Measurements from ENCODE around the gene DLGAP1.
"Not testable (repeated sequence)": the region's sequence is repeated elsewhere in the genome, so short reads cannot be mapped to it uniquely, and the experiment has no call there.

The DLGAP1 gene

DNA sequence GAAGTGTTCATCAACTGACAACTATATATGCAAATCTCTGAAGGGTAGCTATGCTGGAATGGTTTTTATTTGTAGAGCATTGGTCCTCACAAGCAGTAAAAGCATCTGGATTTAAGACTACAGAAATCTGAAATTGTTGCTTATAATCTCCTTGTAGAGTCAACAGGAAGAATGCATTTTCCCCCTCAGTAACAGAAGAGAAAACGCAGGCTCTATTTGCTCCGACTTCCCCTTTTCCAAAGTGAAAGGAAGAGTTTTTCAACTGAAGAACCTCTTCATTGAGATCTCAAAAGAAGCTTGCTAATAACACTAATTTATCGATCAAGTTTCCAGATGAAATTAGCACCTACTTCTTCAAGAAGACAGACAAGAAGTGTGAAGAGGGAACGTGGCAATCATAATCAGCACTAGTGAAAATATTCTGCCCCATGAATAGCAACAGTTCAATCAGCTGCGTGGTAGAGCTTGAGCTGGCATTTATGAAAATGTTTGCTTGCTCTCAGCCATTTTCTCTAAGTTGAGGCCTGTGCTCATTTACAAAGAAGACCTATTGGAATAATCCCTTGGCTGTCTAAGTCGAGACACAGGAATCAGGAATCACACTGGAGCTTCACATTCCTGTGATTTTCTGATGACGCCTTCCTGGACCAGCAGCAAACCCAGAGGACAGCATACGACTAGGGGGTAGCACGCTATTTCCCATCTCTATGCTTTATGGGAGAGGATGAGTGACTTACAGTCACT lies 961.4 kb downstream of the DLGAP1 start:
- DNase-seq (ENCODE audit: low read depth in 2 of 3, low spot score in 2 of 3): no peak

DNA sequence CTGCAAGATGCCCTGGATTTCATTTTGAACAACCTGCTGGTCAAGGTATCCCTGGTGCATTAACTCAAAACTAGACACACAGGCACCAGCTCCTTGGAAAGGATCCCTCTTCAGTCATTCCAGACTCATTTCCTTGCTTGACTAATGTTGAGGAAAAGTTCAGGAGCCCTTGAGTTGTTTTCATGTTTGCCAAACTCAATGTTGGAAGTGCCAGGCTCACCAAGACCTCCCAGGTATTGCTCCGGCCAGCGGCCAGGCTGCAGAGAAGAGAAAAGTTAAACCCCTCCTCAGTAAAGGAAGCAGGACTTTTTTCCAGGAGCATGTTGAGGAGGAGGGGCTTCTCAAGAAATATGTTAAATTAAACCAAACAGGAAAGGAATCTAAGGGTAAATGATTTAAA lies 962.4 kb downstream of the DLGAP1 start:
- DNase-seq (ENCODE audit: low read depth in 2 of 3, low spot score in 2 of 3): no peak

DNA sequence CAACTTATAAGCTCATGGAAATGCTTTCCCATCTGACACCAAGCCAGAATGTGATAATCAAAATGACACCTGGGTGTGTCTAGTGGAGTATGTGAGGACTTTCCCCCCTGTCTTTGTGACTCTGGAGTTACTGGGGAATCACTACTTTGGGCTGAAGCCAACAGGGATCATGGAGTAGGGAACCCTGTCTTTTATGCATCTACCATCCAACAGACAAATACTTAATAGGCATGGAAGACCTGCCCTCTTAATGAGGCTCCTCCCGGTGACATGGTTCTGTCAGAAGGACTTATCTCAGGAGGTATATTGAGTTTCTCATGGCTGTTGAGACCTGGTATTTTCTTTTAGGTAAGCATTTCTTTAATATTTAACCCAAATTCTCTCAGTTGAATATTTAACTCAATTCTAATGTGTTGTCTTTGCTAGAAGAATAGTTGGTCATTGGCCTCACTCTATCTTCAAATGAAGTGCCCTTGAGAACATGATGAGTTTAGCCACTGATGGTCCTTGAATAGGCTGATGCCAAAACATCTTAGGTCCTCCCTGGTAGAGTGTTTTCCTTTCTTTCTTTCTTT lies 963.0 kb downstream of the DLGAP1 start:
- DNase-seq (ENCODE audit: low read depth in 2 of 3, low spot score in 2 of 3): no peak

DNA sequence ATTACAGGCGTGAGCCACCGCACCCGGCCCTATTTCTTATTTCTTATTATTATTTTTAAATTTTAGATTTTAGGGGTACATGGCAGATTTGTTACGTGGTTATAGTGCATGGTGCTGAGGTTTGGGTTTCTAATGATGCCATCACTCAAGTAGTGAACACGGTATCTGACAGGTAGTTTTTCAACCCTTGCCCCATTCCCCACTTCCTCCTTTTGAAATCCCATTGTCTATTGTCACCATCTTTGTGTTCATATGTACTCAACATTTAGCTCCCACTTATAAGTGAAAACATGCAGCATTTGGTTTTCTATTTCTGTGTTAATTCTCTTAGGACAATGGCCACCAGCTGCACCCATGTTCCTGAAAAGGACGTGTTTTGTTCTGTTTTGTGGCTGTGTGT lies 965.6 kb downstream of the DLGAP1 start:
- no peak for DNase-seq (ENCODE audit: low read depth in 2 of 3, low spot score in 2 of 3)

DNA sequence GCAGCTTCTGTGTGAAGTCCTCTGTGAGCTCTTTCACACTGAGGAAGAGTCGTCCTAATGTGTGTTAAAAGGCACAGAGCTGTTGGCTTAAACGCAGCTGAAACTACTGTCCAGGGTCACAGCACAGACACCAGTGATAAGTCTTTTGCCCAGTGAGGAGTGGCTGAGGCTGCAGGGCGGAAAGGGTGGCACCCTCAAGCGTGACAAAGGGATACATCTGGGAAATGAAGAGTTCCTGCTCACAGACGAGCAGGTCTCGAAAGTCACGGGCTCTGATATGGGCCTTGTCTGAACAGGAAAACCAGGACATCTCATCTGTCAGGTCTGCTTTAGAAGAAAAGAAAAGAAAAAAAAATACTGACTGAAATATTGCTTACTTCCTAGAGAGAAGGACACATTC lies 968.6 kb downstream of the DLGAP1 start:
- DNase-seq (ENCODE audit: low read depth in 2 of 3, low spot score in 2 of 3): no peak

DNA sequence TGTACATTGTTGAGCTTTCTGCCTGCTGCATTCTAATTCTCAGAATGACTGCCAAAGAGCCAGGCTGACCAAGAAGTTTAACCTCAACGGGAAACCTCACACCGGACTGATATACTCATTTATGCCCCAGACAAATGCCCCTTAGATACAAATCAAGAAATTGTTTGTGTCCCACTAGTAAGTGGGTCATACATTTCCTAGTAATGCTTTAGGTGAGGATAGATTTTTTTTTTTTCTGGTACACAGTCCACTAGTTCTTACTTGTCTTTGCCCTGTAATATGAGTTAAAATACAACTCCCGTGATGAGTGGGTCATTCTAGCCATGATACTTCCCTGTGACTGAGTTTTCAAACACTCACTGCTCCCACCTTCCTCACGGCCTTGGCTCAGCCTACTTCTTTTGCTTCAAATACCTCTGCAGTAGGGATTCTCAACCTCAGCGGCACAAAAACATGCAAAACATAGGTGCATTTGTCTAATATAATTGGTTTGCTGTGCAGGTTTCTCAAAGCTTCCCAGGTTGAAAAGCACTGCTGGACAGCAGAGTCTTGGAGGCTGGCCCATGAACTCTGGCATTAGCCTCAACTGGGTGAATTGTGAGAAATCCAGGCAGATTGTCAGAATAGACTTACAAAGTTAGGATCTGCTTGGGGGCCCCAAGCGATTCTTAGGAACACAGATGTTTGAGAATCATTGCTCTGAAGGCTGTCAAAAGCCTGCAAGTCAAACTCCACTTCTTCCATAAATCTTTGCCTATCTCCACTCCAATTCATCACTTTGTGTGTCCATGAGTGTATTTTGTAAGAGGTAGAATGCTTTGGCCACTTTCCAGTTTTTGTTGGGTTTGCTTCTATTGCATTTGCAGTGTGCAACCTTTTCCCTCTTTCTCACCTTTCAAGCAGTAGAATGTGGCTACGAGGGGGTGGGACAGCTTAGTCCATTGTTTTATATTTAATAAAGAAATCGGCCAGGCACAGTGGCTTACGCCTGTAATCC lies 969.7 kb downstream of the DLGAP1 start:
- DNase-seq (ENCODE audit: low read depth in 2 of 3, low spot score in 2 of 3): no peak

DNA sequence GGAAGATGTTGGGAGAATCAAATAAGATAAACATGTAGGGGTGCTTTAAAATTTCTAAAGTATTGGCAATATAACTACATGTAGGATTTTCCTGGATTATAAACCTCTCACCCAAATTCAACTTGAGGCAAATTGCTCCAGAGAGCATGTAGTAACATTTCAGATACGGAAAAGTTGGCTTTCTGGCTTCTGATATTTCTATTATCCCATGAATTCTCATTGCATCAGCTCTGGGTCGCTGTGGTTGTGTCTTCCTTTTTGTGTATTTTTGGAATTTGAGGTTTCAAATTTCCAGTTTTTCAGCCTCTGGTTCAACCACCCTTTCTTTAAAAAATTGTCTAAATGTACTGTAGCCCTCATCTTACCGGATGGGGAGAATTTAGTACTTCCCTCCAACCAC lies 972.8 kb downstream of the DLGAP1 start:
- DNase-seq (ENCODE audit: low read depth in 2 of 3, low spot score in 2 of 3): no peak

DNA sequence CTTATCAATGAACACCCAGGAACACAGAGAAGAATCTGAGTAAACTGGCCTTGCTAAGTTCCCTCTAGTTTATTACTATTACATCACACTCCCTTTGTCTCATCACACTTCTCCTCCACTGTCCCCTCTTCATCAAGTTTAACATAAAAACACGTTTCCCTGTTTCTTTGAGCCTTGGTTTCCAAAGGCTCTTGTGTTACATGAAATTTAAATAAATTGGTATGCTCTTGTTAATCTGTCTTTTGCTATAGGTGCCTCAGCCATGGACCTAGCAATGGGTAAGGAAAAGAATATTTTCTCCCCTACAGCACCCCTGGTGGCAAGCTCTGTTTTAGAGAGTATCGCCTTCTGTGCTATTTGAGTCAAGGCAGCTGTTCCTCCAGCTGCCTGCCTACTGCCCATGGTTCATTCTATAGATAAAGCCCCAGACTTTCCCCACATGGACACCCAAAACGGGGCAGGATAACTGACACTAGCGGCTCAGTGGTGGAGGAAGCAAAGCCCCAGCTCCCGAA lies 973.4 kb downstream of the DLGAP1 start:
- no peak for DNase-seq (ENCODE audit: low read depth in 2 of 3, low spot score in 2 of 3)

DNA sequence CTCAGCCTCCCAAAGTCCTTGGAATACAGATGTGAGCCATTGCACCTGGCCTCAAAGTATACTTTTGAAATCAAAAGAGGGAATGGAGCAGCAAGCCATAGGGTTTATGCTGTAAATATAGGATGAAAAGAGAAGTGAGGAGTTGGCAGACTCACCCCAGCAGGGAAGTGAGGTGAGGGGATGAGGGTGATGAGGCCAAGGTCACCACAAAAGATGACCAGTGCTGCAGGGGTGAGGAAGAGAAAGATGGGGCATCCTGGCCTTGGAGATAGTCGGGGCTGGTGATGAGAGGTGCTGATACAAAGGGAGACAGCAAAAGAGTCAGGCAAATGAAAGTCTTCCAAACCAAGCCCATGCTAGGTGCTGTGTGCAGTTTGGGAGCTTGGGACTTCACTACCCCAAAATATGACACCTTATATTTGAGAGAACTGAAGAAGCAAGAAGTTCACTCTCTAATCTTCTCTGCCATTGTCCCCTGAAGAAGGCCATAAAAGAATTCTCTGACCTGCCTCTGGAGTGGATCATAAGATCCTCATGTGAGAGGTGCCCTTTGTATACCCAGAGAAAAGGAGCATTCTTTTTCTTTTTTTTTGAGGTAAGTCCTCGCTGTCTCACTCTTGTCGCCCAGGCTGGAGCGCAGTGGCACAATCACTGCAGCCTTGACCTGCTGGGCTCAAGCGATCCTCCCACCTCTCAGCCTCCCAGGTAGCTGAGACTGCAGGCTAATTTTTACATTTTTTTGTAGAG lies 974.1 kb downstream of the DLGAP1 start:
- no peak for DNase-seq (ENCODE audit: low read depth in 2 of 3, low spot score in 2 of 3)

DNA sequence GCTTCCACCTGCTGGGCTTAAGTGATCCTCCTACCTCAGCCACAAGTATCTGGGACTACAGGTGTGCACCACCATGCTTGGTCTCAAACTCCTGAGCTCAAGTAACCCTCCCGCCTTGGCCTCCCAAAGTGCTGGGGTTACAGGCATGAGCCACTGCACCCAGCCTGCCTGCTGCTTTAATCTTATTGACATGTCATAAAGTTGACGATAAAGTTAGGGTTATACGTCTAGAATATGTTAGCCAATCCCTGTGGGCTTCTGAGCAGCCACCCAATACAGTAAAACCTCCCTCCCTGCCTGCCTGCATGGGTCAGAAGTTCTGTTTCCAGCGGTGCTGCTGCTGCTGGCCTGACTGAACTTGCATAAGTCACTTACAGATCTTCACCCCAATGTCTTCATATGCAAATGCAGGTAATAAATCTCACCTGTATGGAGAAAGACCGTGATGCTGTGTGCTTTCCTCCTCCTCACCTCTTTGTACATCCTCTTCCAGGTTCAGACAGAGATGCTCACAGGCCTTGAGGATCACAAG lies 975.1 kb downstream of the DLGAP1 start:
- DNase-seq (ENCODE audit: low read depth in 2 of 3, low spot score in 2 of 3): no peak

DNA sequence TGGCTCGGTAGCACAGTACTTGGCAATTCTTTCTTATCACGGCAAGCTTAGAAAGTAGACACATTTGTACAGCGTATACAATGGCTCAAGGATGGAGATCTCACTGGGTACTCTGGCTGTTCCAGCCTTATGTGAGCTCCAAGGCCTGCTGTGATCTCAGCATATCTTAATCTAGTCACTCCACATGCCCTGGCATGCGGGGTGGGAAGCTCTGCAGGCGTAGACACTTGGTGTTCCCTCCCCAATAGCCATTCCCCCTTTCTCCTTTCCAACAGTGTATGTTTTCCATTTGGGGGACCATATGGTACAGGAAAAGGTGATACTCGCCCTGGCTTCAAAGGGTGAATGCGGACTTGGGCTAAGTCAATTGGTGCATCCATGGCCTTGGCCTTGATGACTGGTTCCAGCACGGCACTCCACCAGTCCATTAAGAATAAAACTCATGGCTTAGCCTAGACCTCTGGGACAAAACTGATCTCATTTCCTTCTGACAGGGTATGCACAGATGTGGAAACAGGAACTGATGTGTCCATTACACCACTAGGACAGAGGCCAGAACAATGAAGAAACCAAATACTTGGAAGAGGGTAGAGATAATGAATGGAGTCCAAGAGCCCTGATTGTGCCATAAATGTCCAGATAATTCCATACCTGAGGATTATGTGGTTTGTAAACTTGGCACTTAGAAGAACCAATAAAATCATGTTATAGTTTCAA lies 976.7 kb downstream of the DLGAP1 start:
- DNase-seq (ENCODE audit: low read depth in 2 of 3, low spot score in 2 of 3): no peak

DNA sequence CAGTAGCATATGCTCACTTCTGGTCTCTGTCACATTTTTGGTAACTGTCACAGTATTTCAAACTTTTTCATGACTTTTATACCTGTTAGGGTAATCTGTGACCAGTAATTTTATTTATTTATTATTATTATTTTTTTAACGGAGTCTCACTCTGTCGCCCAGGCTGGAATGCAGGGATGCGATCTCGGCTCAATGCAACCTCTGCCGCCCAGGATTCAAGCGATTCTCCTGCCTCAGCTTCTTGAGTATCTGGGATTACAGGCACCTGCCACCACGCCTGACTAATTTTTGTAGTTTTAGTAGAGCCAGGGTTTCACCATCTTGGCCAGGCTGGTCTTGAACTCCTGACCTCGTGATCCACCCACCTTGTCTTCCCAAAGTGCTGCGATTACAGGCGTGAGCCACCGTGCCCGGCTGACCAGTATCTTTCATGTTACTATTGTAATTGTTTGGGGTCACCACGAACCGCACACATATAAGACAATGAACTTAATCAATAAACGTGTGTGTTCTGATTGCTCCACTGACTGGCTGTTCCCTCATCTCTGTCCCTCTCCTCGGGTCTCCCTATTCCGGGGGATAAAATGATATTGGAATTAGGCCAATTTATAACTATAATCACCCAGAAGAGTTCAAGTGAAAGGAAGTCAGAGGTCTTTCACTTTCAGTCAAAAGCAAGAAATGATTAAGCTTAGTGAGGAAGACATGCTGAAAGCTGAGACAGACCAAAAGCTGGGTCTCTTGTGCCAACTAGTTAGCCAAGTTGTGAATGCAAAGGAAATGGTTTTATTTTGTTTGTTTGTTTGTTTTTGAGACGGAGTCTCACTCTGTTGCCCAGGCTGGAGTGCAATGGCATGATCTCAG lies 982.2 kb downstream of the DLGAP1 start:
- no peak for DNase-seq (ENCODE audit: low read depth in 2 of 3, low spot score in 2 of 3)

DNA sequence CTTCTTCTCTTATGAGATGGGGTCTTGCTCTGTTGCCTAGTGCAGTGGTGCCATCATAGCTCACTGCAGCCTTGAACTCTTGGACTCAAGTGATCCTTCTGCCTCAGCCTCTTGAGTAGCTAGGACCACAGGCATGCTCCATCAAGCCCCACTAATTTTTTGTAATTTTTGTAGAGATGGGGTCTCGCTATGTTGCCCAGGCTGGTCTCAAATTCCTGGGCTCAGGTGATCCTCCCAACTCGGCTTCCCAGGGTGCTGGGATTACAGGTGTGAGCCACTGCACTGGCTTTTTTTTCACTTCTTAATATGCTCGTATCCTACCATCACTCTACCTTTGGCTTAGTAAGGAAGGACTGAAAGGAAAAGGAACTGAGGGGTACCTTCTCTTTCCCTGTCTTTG lies 983.0 kb downstream of the DLGAP1 start:
- not testable (repeated sequence) for DNase-seq (ENCODE audit: low read depth in 2 of 3, low spot score in 2 of 3)

DNA sequence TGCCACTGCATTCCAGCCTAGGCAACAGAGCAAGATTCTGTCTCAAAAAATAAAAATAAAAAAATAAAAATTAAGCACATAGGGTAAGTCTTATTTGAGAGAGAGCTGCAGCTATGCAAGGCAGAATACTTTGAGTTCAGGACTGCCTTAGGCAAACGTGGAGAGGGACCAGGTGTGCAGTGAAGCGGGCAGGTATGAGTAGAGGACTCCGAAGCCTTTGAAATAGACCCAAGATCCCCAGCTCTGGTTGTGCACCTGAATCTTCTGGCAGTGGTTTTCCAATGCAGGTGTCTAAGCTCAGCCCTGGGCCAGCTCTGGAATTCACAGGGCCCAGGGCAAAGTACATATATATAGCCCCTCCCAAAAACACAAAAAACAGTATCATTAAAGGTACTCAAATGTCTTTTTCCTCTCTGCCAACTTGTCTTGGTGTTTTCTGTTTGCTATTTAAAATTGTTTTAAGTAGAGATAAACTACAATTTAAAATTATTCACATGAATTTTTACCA lies 983.9 kb downstream of the DLGAP1 start:
- no peak for DNase-seq (ENCODE audit: low read depth in 2 of 3, low spot score in 2 of 3)

DNA sequence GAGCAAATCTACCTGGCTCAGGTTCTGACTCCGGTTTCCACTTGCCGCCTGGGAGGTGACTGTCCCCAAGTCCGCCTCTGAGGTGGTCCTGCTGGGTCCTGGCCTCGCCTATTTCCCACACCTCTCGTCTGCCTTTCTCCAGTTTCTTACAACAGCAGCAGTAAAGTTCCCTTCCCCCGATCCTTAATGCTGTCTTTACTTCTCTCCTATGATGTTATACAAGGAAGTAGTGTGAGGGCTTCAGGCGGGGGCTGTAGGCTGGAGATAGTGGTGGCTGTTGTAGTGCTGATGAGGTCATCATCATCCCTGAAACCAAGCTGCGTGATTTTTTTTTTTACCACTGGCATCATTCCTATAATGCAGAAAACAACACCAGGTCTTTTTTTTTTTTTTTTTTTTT lies 986.3 kb downstream of the DLGAP1 start:
- DNase-seq (ENCODE audit: low read depth in 2 of 3, low spot score in 2 of 3): no peak

DNA sequence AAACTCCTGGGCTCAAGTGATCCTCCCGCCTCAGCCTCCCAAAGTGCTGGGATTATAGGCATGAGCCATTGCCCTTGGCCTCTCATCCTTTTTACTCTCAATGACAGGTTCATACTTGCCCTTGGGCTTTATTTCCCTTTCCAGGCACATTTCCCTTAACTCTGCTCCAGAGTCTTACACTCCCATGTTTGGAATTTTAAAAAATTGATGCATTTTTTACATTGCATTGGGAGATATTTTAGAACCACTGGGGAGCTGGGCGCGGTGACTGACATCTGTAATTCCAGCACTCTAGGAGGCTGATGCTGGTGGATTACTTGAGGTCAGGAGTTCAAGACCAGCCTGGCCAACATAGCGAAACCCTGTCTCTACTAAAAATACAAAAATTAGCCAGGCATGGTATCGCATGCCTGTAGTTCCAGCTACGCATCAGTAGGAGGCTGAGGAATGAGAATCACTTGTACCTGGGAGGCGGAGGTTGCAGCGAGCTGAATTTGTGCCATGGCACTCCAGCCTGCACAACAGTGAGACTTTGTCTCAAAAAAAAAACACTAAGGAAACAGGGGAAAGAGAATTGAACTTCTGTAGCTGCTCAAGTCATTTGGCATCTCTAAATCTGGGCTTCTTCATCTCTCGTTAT lies 986.9 kb downstream of the DLGAP1 start:
- DNase-seq (ENCODE audit: low read depth in 2 of 3, low spot score in 2 of 3): no peak

DNA sequence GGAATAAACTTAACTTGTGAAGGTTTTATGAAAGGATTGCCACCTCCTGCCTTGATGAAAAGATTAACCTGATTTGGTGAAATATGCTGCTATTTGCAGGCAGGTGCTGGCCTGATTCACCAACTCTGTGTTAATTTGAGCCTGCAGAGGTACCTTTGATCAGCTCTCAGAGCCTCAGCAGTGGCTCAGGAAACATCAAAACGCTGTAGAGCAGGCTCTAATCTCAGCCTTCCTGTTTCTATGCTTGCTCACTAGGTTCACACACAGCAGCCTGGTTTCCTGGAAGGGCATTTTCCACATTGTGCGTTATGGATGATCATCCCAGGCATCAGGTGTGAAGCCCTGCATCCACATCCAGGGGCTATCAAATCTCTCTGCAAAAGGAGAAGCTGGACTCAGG lies 988.2 kb downstream of the DLGAP1 start:
- DNase-seq (ENCODE audit: low read depth in 2 of 3, low spot score in 2 of 3): no peak

DNA sequence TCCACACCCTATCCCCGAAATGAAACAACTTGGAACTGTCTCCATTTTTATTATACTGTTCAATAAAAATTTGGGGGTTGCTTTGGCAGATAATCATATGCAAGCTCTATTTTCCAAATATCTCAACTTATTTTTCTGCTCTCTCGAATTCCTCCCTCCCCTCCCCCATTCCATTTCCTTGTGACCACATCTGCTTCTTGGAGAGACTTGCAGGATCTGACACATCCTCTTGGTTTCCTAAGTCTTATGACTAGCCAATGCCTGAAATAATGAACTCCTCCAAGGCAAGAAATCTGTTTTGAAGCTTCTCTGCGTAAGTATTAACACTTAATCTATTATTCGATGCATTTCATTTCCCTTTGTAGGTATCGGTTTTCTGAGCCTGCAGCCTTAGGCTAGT lies 989.1 kb downstream of the DLGAP1 start:
- DNase-seq (ENCODE audit: low read depth in 2 of 3, low spot score in 2 of 3): no peak
